HG03095 (cell line): ENCODE data around the gene DNAJC10.
"Not testable (repeated sequence)": the region's sequence is repeated elsewhere in the genome, so short reads cannot be mapped to it uniquely, and the experiment has no call there.

Source experiments
- ATAC-seq: cut with Tn5 transposase; IDR thresholded peaks from one replicate; pipeline ENCODE4 v1.9.1; 2021; ENCODE audit warnings: moderate library complexity; ENCODE audit not compliant: unreplicated experiment

DNAJC10 gene

GRCh38 chr2:182715892-182716649, at the start of gene DNAJC10:
Gene DNAJC10, plus strand, starts transcription at chr2:182716257. Its CDS starts 1,830 bp downstream, at chr2:182718087.
- peak; percentile 84 for ATAC-seq

- peak; percentile 86 for ATAC-seq
Observed at GRCh38 chr2:182666674-182667314, 49.3 kb upstream of the DNAJC10 start.

- peak; percentile 26 for ATAC-seq
Observed at GRCh38 chr2:182667315-182667695, 48.8 kb upstream of the DNAJC10 start.

- no peak for ATAC-seq
Observed at GRCh38 chr2:182668671-182669070, 47.4 kb upstream of the DNAJC10 start.

- no peak for ATAC-seq
Observed at GRCh38 chr2:182672466-182673165, 43.4 kb upstream of the DNAJC10 start.

GRCh38 chr2:182680837-182681236, 35.2 kb upstream of the DNAJC10 start:
- no peak for ATAC-seq

- no peak for ATAC-seq
Observed at GRCh38 chr2:182682210-182682609, 33.8 kb upstream of the DNAJC10 start.

- no peak for ATAC-seq
Observed at GRCh38 chr2:182685559-182685958, 30.5 kb upstream of the DNAJC10 start.

- not testable (repeated sequence) for ATAC-seq
Observed at GRCh38 chr2:182686763-182687162, 29.3 kb upstream of the DNAJC10 start.

- ATAC-seq = no peak
Observed at GRCh38 chr2:182694189-182694588, 21.9 kb upstream of the DNAJC10 start.

- no peak for ATAC-seq
Observed at GRCh38 chr2:182695776-182696175, 20.3 kb upstream of the DNAJC10 start.

GRCh38 chr2:182698671-182699070, 17.4 kb upstream of the DNAJC10 start:
- no peak for ATAC-seq

GRCh38 chr2:182705761-182706160, 10.3 kb upstream of the DNAJC10 start:
- no peak for ATAC-seq

GRCh38 chr2:182706751-182707150, 9.3 kb upstream of the DNAJC10 start:
- ATAC-seq = no peak

GRCh38 chr2:182713601-182714000, 2.5 kb upstream of the DNAJC10 start:
- ATAC-seq = no peak

GRCh38 chr2:182715121-182715891, 751 bp upstream of the DNAJC10 start:
- ATAC-seq = peak; percentile 2

GRCh38 chr2:182716650-182716979, 558 bp downstream of the DNAJC10 start:
- ATAC-seq = no peak

GRCh38 chr2:182717416-182717815, 1.4 kb downstream of the DNAJC10 start:
- peak; percentile 35 for ATAC-seq

GRCh38 chr2:182717816-182718215, 1.8 kb downstream of the DNAJC10 start:
- ATAC-seq = no peak

- ATAC-seq = no peak
Observed at GRCh38 chr2:182718459-182718858, 2.4 kb downstream of the DNAJC10 start.

GRCh38 chr2:182719116-182719515, 3.1 kb downstream of the DNAJC10 start:
- not testable (repeated sequence) for ATAC-seq
